HG02571 (cell line): ENCODE results near the gene WEE1.
"Not testable (repeated sequence)": the region's sequence is repeated elsewhere in the genome, so short reads cannot be mapped to it uniquely, and the experiment has no call there.

Experiments used
- ATAC-seq: cut with Tn5 transposase; IDR thresholded peaks from one replicate; pipeline ENCODE4 v1.9.1; 2021; ENCODE audit warnings: mild to moderate bottlenecking, moderate library complexity; ENCODE audit not compliant: unreplicated experiment

The WEE1 gene

DNA sequence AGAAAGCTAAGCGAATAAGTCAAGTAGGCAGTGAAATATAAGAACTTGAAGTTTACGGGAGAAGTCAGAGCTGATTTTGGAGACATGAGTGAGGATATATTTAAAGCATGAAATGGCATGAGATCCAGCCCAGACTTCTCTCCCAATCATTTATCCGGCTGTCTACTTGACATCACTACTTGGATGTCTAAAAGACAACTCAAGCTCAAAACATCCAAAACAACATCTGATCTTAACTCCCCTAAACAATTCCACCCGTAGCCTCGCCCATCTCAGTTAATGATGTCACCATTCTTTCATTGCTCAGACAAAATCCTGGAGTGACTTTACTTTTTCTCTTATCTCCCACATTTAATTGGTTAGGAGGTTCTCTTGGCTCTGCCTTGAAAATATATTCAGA, 44.5 kb downstream of the WEE1 start:
- ATAC-seq: no peak

DNA sequence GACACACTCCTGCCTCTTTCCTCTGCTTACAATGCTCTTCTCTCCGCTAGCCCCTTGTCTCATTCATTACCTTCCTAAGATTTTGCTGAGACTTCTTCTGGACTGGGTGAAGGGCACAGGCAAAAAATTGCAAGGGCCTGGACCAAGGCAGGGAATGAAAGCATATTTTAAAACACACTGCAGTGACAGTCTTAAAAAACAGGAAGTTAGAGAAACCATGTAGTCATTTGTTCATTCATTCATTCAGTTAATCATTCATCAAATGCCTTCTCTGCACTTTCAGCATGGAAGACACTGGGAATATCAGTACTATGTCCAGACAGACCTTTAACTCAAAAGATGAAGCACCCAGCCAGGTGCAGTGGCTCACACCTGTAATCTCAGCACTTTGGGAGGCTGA, 45.5 kb downstream of the WEE1 start:
- no peak for ATAC-seq

DNA sequence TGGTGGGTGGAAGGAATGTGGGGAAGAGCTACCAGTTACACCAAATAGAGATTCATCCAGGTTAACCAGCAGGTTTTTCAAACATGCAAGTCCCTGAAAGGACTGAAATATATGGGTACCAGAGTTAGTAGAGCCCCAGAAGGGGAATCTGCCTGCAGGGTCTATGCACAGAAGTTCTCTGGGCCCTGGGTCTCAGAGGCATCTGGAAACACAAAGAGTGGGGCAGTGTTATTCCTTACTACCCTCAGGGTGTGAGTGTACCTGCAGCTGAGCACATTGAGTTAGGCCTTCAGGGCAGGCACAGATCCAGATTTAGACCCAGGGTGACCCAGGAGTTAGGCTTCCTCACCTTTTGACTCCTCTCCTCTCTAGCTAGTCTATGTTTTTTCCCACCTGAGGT, 46.5 kb downstream of the WEE1 start:
- ATAC-seq: no peak

DNA sequence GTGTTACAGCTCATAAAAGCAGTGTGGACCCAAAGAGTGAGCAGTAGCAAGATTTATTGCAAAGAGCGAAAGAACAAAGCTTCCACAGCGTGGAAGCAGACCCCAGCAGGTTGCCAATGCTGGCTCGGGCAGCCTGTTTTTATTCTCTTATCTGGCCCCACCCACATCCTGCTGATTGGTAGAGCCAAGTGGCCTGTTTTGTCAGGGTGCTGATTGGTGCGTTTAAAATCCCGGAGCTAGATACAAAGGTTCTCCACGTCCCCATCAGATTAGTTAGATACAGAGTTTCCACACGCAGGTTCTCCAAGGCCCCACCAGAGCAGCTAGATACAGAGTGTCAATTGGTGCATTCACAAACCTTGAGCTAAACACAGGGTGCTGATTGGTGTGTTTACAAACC, 48.9 kb downstream of the WEE1 start:
- not testable (repeated sequence) for ATAC-seq

DNA sequence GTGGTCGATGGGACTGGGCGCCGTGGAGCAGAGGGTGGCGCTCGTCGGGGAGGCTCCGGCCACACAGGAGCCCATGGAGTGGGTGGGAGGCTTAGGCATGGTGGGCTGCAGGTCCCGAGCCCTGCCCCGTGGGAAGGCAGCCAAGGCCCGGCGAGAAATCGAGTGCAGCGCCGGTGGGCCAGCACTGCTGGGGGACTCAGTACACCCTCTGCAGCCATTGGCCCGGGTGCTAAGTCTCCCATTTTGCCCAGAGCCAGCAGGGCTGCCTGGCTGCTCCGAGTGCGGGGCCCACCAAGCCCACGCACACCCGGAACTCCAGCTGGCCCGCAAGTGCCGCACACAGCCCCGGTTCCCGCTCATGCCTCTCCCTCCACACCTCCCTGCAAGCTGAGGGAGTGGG, 49.6 kb downstream of the WEE1 start:
- not testable (repeated sequence) for ATAC-seq

DNA sequence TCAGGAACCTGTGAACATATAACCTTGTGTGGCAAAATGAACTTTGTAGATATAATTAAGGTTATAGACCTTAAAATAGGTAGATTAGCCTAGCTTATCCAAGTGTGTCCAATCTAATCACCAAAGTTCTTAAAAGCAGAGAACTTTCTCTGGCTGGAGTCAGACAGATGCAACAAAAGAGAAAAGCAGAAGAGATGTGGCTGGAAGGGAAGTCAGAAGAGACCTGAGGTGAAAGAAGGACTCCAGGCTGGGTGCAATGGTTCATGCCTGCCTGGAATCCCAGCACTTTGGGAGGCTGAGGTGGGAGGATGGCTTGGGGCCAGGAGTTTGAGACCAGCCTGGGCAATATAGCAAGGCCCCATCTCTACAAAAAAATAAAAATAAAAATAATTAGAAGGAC, 51.0 kb downstream of the WEE1 start:
- ATAC-seq: no peak

DNA sequence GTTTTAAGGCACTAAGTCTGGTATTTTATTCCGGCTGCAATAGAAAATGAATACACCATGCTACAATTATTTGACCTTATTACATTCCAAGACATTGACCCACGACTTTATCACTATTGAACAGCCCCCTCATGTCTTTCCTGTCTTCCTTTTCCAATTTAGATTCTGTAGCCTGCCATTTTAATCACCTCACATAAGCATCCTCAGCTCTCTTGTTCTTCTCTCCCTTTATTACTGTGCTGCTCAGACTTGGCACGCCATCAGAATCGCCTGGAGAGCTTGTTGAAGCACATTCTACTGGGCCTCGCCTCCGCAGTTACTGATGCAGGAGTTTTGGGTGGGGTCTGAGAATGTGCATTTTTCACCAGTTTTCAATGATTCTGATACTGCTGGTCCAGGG, 51.7 kb downstream of the WEE1 start:
- no peak for ATAC-seq

DNA sequence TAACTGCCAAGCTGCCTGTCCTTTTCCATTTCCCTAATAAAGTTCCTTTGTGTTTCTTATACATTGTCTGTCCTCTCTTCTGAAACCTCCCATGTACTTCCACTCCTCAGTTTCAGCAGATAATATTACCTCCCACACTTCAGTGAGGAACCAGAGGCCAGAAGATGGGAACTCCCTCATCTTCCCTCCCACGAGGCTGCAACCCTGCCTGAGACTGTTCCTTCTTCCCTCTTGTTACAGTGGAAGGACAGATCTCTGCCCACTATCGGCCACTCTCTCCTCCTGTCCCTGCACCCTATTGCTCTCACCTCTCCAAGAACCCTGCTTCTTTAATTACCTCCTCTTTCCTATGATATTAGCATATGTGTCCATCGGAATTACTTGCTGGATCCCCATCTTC, 52.3 kb downstream of the WEE1 start:
- ATAC-seq: no peak

DNA sequence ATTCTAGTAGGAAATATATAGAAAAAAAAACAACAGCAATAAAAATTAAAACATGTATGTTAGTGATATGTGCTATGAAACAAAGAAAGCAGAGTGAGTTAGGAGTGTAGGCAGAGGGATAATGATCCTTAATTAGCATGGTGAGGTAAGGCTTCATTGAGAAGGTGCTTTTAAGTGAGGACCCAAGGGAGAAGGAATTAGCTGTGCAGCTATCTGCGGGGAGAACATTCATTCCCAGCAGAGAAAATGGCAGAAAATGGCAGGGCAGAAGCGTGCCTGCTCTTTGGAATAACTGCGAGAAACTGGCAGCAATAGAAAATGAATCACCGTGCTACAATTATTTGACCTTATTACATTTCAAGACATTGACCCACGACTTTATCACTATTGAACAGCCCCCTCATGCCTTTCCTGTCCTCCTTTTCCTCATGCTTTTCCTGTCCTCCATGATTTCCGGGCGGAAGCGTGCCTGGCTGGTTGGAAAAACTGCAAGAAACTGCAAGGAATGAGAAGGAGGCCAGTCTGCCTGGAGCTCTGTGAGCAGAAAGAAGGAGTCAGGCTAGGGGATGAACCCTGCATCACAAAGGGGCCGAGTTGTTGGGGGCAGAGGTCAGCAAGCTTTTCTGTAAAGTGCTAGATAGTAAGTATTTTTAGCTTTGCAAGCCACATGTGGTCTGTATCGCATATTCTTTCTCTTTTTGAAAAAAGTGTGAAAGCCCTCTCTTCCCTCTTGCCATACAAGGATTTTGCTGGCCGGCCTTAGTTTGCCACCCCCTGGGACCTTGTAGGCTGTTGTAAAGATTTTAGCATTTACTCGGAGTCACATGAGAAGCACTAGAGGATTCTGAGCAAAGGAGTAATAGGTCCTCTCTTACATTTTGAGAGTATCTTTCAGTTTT, 53.3 kb downstream of the WEE1 start:
- no peak for ATAC-seq

DNA sequence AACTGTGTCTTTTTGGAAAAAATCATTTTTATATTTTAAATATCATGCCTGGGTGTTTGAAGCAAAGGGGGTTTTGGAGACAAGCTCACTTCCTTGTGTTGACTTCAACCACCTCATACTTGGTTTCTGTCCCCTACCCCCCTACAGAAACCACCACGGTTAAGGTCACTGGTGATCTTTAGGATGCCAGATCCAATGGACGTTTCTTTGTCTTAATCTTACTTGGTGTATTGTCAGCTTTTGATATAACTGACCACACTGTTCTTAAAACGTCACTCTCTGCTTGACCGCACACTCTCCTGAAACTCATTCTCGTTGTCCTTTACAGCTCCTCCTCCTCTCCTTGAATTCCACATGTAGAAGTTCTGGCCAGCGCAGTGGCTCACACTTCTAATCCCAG, 55.6 kb downstream of the WEE1 start:
- peak; percentile 61 for ATAC-seq

DNA sequence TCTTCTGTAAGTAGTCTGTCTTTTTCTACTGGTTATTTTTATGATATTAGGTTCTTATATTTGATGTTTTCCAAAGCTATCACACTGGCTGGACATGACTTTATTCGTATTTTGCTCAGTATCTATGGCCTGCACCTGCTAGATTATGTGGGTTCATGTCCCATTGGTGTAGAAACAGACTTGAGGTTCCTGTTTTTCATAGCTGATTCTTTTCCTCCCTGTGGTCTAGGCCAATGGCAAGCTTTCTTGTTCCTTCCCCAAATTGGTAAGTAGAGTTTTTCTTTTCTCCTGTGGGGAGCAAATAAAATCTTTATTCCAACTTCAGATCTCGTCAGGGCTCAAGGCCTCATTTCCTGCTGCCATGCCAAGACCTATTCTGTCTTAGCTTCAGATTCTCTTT, 60.2 kb downstream of the WEE1 start:
- ATAC-seq: no peak

DNA sequence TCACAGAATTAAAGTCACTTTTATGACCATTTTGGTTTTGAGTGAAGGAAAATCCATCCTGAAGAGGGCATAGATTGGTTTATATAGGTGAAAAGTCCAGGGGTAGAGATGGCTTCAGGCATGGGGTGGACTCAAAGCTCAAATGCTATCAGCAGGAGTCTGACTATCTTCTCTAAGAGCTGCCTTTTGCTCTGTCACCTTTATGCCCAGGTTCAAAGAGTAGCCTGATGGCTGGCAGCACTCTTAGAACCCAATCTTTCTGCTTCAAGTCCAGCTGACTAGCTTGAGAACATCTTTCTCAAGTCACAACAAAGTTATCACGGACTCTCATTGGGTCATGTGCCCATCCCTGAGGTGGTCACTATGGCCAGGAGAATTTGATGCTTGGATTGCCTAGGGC, 63.2 kb downstream of the WEE1 start:
- ATAC-seq: no peak

DNA sequence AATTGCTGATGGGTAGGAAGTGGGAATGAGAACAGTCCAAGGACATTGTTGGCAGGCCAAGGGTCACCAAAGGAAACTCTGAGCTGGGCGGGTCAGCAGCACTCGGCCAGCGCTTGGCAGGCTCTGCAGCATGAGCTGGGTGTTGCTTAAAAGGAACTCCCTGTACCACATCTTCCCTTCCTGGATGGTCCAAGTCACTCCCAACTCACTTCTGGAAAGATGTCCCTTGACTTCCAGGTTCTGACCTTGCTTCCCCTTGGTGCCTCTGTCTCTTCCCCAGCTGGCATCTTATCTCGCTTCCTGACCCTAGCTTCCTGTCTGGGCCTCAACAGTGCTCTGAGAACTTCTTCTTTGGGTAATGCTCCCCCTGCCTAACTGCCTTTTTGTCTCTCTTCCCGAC, 65.6 kb downstream of the WEE1 start:
- no peak for ATAC-seq
